ENCODE data around the gene SORCS2. TPM values are rescaled to one million over a fixed set of nuclear protein-coding genes. Genes with fewer than 3 reads are reported as not detected.

SORCS2 gene
- total and polyA plus RNA-seq, 2 experiments from 2014 or later: 0.38 to 1.4 TPM

DNA sequence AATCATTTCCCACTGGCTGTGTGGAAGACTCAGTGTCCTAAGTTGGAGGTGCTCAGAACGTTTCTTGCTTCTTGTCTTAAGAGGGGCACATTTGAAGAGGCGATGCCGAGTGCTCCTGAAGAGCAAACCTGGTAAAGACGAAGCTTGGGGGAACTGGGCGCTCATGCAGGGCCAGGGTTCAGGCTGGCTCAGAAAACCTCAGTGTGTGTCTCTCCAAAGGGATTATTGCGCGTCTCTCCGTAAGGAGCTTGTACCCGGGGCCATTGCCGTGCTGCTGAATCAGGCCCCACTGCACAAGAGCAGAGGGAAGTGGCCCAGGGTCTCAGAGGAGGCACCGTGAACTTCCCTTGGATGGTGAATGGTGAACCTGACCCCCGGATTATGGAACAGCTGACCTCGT lies 198.0 kb downstream of the SORCS2 start:
- H3K9ac ChIP-seq: no peak overlapping the region
- H2AFZ ChIP-seq: no peak overlapping the region
- no peak overlapping the region for H3K27ac ChIP-seq
- H3K4me3 ChIP-seq: no peak overlapping the region
- H4K20me1 ChIP-seq (ENCODE audit: insufficient read depth): no peaks in the 10 kb centered on the region
- no peaks in the 10 kb centered on the region for H3F3A ChIP-seq (ENCODE audit: insufficient read depth)
- WGBS, 2 experiments (ENCODE audit: low coverage in 1 of 2, low lambda C conversion rate in 2 of 2, missing lambda C conversion rate in 2 of 2): 74 to 75% methylated on average over 13 of the region's 13 CpGs
- DNase-seq: no peak
- H3K4me1 ChIP-seq (ENCODE audit: insufficient read depth): no peaks in the 10 kb centered on the region
- H3K4me2 ChIP-seq (ENCODE audit: unreplicated experiment): no peak overlapping the region
- H3K9me2 ChIP-seq (ENCODE audit: insufficient read depth): no peaks in the 10 kb centered on the region
- H3K36me3 ChIP-seq (ENCODE audit: low read depth): no peaks in the 10 kb centered on the region
- in situ Hi-C loops (cut with MboI): no loop called here
- H3K9me3 ChIP-seq (ENCODE audit: low read depth): no peaks in the 10 kb centered on the region
- H3K79me2 ChIP-seq (ENCODE audit: insufficient read depth): no peaks in the 10 kb centered on the region
- TF ChIP-seq EZH2 (IDR thresholded peaks at IDR 0.05; ENCODE audit: insufficient read depth, poor library complexity, severe bottlenecking) (no peak), EZH2phosphoT487 (IDR thresholded peaks at IDR 0.05; ENCODE audit: insufficient read depth, low read depth) (no peak)
- peaks cover 4% of the 10 kb centered on the region for H3K27me3 ChIP-seq (replicated peaks; ENCODE audit: insufficient read depth)

DNA sequence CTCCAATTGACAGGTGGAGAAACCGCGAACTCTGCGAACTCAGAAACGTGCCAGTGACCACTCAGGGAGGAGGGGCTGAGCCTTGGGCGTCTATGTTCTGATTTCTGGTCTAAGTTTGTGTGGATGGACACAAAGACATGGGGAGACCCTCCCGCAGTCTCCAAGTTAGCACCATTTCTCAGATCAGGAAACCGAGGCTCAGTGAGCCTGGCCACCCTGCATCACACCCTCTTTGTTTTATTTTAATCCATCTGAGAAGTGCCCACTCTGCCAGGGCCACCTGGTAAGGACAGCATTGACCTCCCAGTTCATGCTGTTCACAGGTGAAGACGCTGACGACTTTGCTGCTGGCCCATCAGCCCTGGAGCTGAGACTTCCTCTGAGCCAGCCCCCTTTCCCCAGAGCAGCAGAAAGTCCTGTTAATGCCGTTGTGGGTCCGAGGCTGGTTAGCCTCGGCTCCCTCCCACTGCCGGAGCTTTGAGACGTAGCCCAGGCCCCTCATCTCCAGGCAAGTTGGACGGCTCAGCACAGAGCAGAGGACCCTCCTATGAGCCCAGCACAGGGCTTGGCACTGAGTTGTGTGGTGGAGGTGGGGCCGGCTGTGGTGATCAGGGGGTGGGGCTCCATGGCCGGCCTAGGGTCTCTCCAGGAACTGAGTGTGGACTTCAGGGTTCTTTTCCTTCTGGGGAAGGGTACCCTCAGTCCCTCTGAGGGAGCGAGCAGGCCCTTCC lies 198.7 kb downstream of the SORCS2 start:
- Histone ChIP-seq H3K79me2 (ENCODE audit: insufficient read depth) (no peaks in the 10 kb centered on the region), H3F3A (ENCODE audit: insufficient read depth) (no peaks in the 10 kb centered on the region), H3K36me3 (ENCODE audit: low read depth) (no peaks in the 10 kb centered on the region), H2AFZ (no peak overlapping the region), H3K9me3 (ENCODE audit: low read depth) (no peaks in the 10 kb centered on the region), H3K4me3 (no peak overlapping the region), H3K9ac (no peak overlapping the region), H3K27me3 (replicated peaks; ENCODE audit: insufficient read depth) (peaks cover 4% of the 10 kb centered on the region), H3K27ac (no peak overlapping the region), H3K4me2 (ENCODE audit: unreplicated experiment) (no peak overlapping the region), H4K20me1 (ENCODE audit: insufficient read depth) (no peaks in the 10 kb centered on the region), H3K4me1 (ENCODE audit: insufficient read depth) (no peaks in the 10 kb centered on the region), H3K9me2 (ENCODE audit: insufficient read depth) (no peaks in the 10 kb centered on the region)
- DNase-seq: no peak
- WGBS, 2 experiments (ENCODE audit: low coverage in 1 of 2, low lambda C conversion rate in 2 of 2, missing lambda C conversion rate in 2 of 2): 63 to 71% methylated on average over 18 of the region's 18 CpGs
- in situ Hi-C loops (cut with MboI): no loop called here
- TF ChIP-seq EZH2 (IDR thresholded peaks at IDR 0.05; ENCODE audit: insufficient read depth, poor library complexity, severe bottlenecking) (no peak), EZH2phosphoT487 (IDR thresholded peaks at IDR 0.05; ENCODE audit: insufficient read depth, low read depth) (no peak)

DNA sequence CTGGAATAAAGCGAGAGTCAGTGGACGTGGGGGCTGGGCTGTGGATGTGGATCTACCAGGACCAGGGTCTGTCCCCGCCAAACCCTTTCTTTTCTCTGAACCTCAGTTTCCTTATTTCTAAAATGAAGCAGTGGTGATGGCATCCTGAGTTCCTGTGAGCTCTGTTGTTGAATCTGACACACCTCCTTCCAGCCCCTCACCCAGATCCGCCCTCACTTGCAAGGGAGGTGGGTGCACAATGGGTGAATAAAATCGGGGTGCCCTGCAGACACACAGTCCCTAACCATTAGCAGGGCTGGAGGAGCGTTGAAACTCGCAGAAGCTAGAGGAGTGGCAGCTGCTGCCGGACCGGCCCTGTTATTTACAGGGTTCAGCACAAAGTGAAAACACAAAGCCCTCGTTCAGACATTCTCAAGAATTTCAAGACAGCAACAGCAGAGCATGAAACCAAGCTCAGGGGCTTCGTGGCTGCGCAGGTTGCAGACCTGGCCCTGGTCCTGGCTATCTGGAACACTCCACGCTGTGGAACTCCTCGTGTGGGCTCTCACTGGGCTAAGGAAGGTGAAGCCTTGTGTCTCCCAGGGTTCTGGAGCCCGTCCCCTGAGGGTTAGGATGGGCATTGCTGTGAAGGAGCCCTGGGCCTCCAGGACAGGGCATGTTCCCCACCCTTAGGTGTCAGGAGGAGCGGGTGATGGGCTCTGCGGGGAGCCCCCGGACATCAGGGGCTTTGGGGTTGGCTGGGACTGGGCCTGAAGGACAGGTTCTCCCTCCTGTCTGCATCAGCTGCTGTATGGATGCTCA lies 199.5 kb downstream of the SORCS2 start:
- DNase-seq: no peak
- no peaks in the 10 kb centered on the region for H3K36me3 ChIP-seq (ENCODE audit: low read depth)
- no peak overlapping the region for H3K9ac ChIP-seq
- no peaks in the 10 kb centered on the region for H3K79me2 ChIP-seq (ENCODE audit: insufficient read depth)
- no peak overlapping the region for H3K27ac ChIP-seq
- no peaks in the 10 kb centered on the region for H3K9me2 ChIP-seq (ENCODE audit: insufficient read depth)
- no peaks in the 10 kb centered on the region for H3K4me1 ChIP-seq (ENCODE audit: insufficient read depth)
- no peak overlapping the region for H2AFZ ChIP-seq
- H4K20me1 ChIP-seq (ENCODE audit: insufficient read depth): no peaks in the 10 kb centered on the region
- H3K9me3 ChIP-seq (ENCODE audit: low read depth): no peaks in the 10 kb centered on the region
- 60 to 65% methylated on average over 16 to 18 of the region's 18 CpGs for WGBS, 2 experiments (ENCODE audit: low coverage in 1 of 2, low lambda C conversion rate in 2 of 2, missing lambda C conversion rate in 2 of 2)
- H3K4me2 ChIP-seq (ENCODE audit: unreplicated experiment): no peak overlapping the region
- H3K27me3 ChIP-seq (replicated peaks; ENCODE audit: insufficient read depth): peaks cover 4% of the 10 kb centered on the region
- no peak overlapping the region for H3K4me3 ChIP-seq
- in situ Hi-C loops (cut with MboI): no loop called here
- TF ChIP-seq EZH2phosphoT487 (IDR thresholded peaks at IDR 0.05; ENCODE audit: insufficient read depth, low read depth) (no peak), EZH2 (IDR thresholded peaks at IDR 0.05; ENCODE audit: insufficient read depth, poor library complexity, severe bottlenecking) (no peak)
- H3F3A ChIP-seq (ENCODE audit: insufficient read depth): no peaks in the 10 kb centered on the region

DNA sequence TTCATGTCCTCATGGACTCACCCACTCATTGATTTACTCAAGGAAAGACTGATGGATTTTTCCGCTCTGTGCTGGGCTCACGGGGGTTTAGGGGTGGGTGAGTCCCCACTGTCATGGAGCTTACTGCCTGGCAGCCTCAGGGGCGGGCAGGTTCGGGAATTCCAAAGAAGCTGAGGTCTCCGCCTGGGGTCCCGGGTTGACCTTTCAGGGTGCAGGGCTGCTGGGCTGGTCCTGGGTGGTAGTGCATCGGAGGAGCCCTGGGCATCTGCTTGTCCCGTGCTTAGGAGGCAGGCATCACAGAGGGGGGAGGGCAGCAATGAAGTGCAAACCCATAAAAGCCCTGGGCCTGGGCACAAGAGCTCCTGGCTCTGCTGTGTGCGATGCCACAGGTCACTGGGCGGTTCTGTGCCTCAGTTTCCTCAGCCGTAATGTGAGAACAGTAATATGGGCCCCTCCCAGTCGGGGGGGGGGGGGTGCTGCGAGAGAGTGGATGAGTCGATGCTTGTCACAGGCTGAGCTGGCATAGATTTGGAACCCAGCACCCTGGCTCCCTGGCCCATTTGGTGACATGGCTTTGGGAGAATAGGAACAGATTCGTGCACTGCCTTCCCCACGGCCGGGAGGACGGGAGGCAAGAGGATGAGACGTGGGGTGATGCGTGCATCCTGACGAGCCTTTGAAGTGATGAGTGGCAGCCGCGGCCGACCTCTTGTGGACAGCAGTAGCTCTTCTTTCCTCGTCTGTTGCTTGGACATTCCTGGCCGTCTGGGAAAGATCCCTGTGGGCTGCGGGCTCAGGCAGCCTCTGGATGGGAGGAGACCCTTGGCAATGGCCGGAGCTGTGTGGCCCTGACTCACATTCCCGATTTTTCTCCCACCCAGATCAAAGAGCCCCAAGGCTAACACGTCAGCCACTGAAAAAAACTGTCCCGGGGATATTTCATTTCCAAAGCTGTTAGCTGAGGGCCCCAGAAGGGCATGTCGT lies 200.4 kb downstream of the SORCS2 start:
- Histone ChIP-seq H3F3A (ENCODE audit: insufficient read depth) (no peaks in the 10 kb centered on the region), H3K9me2 (ENCODE audit: insufficient read depth) (no peaks in the 10 kb centered on the region), H3K27ac (no peak overlapping the region), H3K9me3 (ENCODE audit: low read depth) (no peaks in the 10 kb centered on the region), H3K79me2 (ENCODE audit: insufficient read depth) (no peaks in the 10 kb centered on the region), H4K20me1 (ENCODE audit: insufficient read depth) (no peaks in the 10 kb centered on the region), H2AFZ (no peak overlapping the region), H3K9ac (no peak overlapping the region), H3K4me1 (ENCODE audit: insufficient read depth) (no peaks in the 10 kb centered on the region), H3K4me3 (no peak overlapping the region), H3K36me3 (ENCODE audit: low read depth) (no peaks in the 10 kb centered on the region), H3K27me3 (replicated peaks; ENCODE audit: insufficient read depth) (peaks cover 4% of the 10 kb centered on the region), H3K4me2 (ENCODE audit: unreplicated experiment) (no peak overlapping the region)
- 52 to 56% methylated on average over 31 to 32 of the region's 32 CpGs for WGBS, 2 experiments (ENCODE audit: low coverage in 1 of 2, low lambda C conversion rate in 2 of 2, missing lambda C conversion rate in 2 of 2)
- DNase-seq: peak; percentile 26
- TF ChIP-seq EZH2phosphoT487 (IDR thresholded peaks at IDR 0.05; ENCODE audit: insufficient read depth, low read depth): no peak
- no peak for TF ChIP-seq EZH2 (IDR thresholded peaks at IDR 0.05; ENCODE audit: insufficient read depth, poor library complexity, severe bottlenecking)
- in situ Hi-C loops (cut with MboI): no loop called here

Measured in GM23248 (cell line).